ENCODE data around the gene RTL1. TPM values are rescaled to one million over a fixed set of nuclear protein-coding genes. Genes with fewer than 3 reads are reported as not detected.
A peak's percentile ranks its signal among the peaks of the same experiment; 100 is the strongest.

The RTL1 gene
- total RNA-seq, 1 experiment from 2014 or later, result not detected

DNA sequence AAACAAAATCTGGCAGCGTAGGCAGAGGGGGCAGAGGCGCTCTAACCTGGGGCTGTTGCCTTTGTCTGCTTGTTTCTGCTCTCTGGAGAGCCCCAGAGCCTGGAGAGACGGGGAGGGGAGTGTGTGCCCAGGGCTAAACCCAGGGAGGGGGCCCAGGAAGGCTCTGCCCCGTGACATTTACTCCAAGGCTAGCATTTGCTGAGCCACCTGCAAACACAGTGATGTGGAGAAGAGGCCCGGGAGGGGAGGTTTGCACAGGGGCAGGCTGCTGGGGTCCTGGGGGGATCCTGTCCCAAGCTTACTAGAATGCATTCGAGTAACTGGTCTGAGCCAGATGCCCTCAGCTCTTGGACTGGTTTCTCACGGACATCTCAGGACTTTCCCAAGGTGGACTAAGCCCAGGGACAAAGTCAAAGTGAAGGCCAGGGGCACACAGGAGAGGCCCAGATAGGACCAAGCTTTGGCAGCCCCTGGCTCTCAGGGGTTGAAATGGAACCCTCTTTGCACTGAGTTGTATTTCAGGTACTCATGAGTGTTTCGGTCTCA lies 65.6 kb downstream of the RTL1 start:
- Histone ChIP-seq H3K27me3 (ENCODE audit: insufficient read depth, low read length) (no peaks in the 10 kb centered on the region), H2BK120ac (ENCODE audit: low read depth, low read length, poor library complexity, severe bottlenecking) (no peak overlapping the region), H4K20me1 (ENCODE audit: control insufficient read depth, insufficient read depth, insufficient read length) (no peaks in the 10 kb centered on the region), H2AFZ (ENCODE audit: low read length) (no peak overlapping the region), H3K79me1 (ENCODE audit: insufficient read depth, low read depth, low read length, poor library complexity, severe bottlenecking) (no peaks in the 10 kb centered on the region), H3K23ac (ENCODE audit: insufficient read length, low read depth, low read length) (no peak overlapping the region), H2AK5ac (ENCODE audit: insufficient read length, low read length) (no peak overlapping the region), H3K56ac (ENCODE audit: insufficient read length, low read depth, low read length) (no peak overlapping the region), H3K14ac (ENCODE audit: insufficient read depth, low read length) (no peak overlapping the region), H2BK15ac (ENCODE audit: low read depth, low read length) (no peak overlapping the region), H3K4me1 (ENCODE audit: insufficient read depth, low read length) (peaks cover 6% of the 10 kb centered on the region; the same call in 1 of the 2 replicates), H2BK20ac (ENCODE audit: low read depth, low read length, poor library complexity, severe bottlenecking) (no peak overlapping the region), H3K4ac (ENCODE audit: low read depth, low read length) (no peak overlapping the region), H3K27ac (ENCODE audit: insufficient read length, low read depth, low read length) (no peak overlapping the region), H3K79me2 (ENCODE audit: insufficient read depth, low read length) (no peaks in the 10 kb centered on the region), H3K9me3 (ENCODE audit: control insufficient read depth, low read depth, low read length) (no peaks in the 10 kb centered on the region), H4K91ac (ENCODE audit: insufficient read length, low read depth, low read length) (no peak overlapping the region), H3K18ac (ENCODE audit: insufficient read length, low read depth, low read length) (no peak overlapping the region), H3K9ac (ENCODE audit: extremely low read depth, insufficient read length, low read length) (no peak overlapping the region), H4K5ac (ENCODE audit: insufficient read length, low read depth, low read length) (no peak overlapping the region), H2BK5ac (ENCODE audit: insufficient read length, low read length) (no peak overlapping the region), H3T11ph (ENCODE audit: low read length) (no peak overlapping the region), H2BK12ac (ENCODE audit: insufficient read length, low read depth, low read length) (no peak overlapping the region), H4K8ac (replicated peaks; ENCODE audit: insufficient read length, low read depth, low read length) (no peak overlapping the region), H3K23me2 (ENCODE audit: insufficient read length, low read depth, low read length, poor library complexity, severe bottlenecking) (no peaks in the 10 kb centered on the region), H3K4me2 (ENCODE audit: insufficient read depth, insufficient read length, low read length) (no peak overlapping the region)
- Mint-ChIP-seq H3K4me1 (peaks cover 48 to 67% of the 10 kb centered on the region in 2 experiments), H3K27me3 (ENCODE audit: low read depth) (peaks cover 7% of the 10 kb centered on the region), H3K36me3 (ENCODE audit: insufficient read depth in 1 of 3, low read depth in 3 of 3) (no peaks in the 10 kb centered on the region), H3K9me3 (peaks cover 1 to 3% of the 10 kb centered on the region in 2 experiments; a peak in 2 of 5 replicates), H3K27ac (peak overlapping the region in 1 of 3 experiments; percentile 89; a peak in 1 of 7 replicates), H3K4me3 (no peak overlapping the region; a peak in 1 of 5 replicates)
- no peak for DNase-seq
- TF ChIP-seq, protein P1, sequence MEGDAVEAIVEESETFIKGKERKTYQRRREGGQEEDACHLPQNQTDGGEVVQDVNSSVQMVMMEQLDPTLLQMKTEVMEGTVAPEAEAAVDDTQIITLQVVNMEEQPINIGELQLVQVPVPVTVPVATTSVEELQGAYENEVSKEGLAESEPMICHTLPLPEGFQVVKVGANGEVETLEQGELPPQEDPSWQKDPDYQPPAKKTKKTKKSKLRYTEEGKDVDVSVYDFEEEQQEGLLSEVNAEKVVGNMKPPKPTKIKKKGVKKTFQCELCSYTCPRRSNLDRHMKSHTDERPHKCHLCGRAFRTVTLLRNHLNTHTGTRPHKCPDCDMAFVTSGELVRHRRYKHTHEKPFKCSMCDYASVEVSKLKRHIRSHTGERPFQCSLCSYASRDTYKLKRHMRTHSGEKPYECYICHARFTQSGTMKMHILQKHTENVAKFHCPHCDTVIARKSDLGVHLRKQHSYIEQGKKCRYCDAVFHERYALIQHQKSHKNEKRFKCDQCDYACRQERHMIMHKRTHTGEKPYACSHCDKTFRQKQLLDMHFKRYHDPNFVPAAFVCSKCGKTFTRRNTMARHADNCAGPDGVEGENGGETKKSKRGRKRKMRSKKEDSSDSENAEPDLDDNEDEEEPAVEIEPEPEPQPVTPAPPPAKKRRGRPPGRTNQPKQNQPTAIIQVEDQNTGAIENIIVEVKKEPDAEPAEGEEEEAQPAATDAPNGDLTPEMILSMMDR (conservative IDR thresholded peaks at IDR 0.05), result no peak
- no CpG with 5 or more reads among the region's 8 CpGs for WGBS (ENCODE audit: extremely low coverage, insufficient read length, low lambda C conversion rate)

Data from H9 (cell line).